ENCODE data around the gene SLMAP. TPM values are rescaled to one million over a fixed set of nuclear protein-coding genes. Genes with fewer than 3 reads are reported as not detected.
"Not testable (repeated sequence)": the region's sequence is repeated elsewhere in the genome, so short reads cannot be mapped to it uniquely, and the experiment has no call there.

The SLMAP gene
- polyA plus RNA-seq, 1 experiment: 40.2 TPM

DNA sequence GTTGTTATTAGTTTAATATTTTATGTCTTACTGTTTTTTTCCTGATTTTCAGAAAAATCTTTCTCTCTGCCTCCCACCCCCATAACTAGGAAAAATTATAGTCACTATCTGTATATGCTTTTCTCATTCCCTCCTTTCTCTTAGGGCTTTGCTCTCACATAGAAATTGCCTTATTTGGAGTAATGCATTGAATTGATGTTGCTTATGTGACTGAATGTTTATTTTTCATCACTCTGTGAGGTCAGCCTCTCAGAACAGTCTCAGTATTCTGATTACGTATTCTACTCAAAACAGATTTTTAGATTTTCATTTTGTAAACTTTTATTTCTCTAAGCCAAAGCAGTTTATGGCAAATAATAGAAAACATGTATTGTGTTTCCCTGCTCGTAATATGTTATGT lies 121.0 kb downstream of the SLMAP start:
- peak; percentile 55 for DNase-seq (ENCODE audit: low read depth, low spot score)
- Histone ChIP-seq H3K9me3 (ENCODE audit: control insufficient read depth, insufficient read depth, low read length) (no peaks in the 10 kb centered on the region), H3K27ac (ENCODE audit: low read depth, low read length) (no peak overlapping the region), H3K4me3 (ENCODE audit: low read depth, low read length) (no peak overlapping the region), H3K27me3 (ENCODE audit: control insufficient read depth, insufficient read depth, low read length) (no peaks in the 10 kb centered on the region)
- CTCF ChIA-PET: no interaction called here
- POLR2A ChIA-PET: no interaction called here
- TF ChIP-seq, protein P1, sequence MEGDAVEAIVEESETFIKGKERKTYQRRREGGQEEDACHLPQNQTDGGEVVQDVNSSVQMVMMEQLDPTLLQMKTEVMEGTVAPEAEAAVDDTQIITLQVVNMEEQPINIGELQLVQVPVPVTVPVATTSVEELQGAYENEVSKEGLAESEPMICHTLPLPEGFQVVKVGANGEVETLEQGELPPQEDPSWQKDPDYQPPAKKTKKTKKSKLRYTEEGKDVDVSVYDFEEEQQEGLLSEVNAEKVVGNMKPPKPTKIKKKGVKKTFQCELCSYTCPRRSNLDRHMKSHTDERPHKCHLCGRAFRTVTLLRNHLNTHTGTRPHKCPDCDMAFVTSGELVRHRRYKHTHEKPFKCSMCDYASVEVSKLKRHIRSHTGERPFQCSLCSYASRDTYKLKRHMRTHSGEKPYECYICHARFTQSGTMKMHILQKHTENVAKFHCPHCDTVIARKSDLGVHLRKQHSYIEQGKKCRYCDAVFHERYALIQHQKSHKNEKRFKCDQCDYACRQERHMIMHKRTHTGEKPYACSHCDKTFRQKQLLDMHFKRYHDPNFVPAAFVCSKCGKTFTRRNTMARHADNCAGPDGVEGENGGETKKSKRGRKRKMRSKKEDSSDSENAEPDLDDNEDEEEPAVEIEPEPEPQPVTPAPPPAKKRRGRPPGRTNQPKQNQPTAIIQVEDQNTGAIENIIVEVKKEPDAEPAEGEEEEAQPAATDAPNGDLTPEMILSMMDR (IDR thresholded peaks at IDR 0.05; ENCODE audit: low read depth, low read length): no peak

DNA sequence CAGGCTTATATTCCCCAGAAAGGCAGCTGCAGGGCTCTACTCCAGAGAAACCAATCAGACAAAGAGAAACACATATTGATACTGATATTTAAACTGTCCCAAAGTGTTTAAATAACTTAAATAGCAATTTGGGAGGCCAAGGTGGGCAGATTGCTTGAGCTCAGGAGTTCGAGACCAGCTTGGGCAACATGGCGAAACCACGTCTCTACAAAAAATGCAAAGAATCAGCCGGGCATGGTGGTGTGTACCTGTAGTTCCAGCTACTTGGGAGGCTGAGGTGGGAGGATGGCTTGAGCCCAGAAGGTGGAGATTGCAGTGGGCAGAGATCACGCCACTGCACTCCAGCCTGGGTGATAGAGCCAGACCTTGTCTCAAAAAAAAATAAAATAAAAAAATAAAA lies 128.3 kb downstream of the SLMAP start:
- H3K4me3 ChIP-seq (ENCODE audit: low read depth, low read length); H3K27me3 ChIP-seq (ENCODE audit: control insufficient read depth, insufficient read depth, low read length); CTCF ChIA-PET; DNase-seq (ENCODE audit: low read depth, low spot score); H3K9me3 ChIP-seq (ENCODE audit: control insufficient read depth, insufficient read depth, low read length); POLR2A ChIA-PET; H3K27ac ChIP-seq (ENCODE audit: low read depth, low read length): not testable (repeated sequence)

DNA sequence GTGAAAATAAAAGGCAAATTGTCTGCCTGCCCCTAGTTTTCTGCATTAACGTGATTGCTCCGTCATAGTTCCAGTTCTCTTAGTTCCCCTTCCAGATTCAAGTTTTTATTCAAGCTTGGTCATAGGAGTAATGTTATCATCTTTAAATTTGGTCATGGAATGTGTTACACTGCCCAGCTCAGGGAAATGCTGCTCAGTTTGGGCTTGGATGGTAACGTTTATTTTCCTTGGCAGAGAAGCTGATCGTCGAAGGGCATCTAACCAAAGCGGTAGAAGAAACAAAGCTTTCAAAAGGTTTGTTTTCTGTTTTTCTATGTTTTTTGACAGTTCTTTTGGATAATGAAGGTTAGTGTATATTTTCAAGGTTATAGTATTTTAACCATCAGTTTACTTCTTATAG lies 133.7 kb downstream of the SLMAP start:
- ChIA-PET POLR2A (interaction anchor here (1.3 kb wide), 1 partner anchor 294 kb away, joined by 3 read pairs; no protein-coding TSS in a partner anchor), CTCF (interaction anchor here (1.2 kb wide), 1 partner anchor 277 kb away, joined by 4 read pairs; no protein-coding TSS in a partner anchor)
- no peaks in the 10 kb centered on the region for H3K9me3 ChIP-seq (ENCODE audit: control insufficient read depth, insufficient read depth, low read length)
- no peak for DNase-seq (ENCODE audit: low read depth, low spot score)
- H3K27ac ChIP-seq (ENCODE audit: low read depth, low read length): peak overlapping the region; percentile 12
- no peaks in the 10 kb centered on the region for H3K27me3 ChIP-seq (ENCODE audit: control insufficient read depth, insufficient read depth, low read length)
- no peak overlapping the region; the same call in 1 of the 2 replicates for H3K4me3 ChIP-seq (ENCODE audit: low read depth, low read length)
- TF ChIP-seq, protein P1 (IDR thresholded peaks at IDR 0.05; ENCODE audit: low read depth, low read length): no peak

DNA sequence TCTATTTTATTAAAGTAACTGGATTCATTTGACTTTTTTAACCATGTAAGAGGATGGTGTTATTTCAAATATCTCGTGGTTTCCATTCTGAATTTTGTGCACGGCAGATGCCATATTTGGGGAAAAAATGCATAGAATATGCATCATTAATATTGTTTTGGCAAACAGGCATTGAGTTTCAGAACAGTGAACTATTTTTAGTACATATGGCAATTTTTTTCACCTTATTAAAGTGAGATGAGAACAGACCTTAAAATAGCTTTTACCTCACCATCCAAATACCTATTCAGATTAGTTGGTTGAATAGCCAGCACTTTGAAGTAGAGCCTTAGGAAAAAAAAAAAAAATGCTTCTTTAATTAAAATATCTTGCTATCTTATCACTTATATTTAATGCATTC lies 134.8 kb downstream of the SLMAP start:
- no peak overlapping the region for H3K4me3 ChIP-seq (ENCODE audit: low read depth, low read length)
- DNase-seq (ENCODE audit: low read depth, low spot score): no peak
- ChIA-PET CTCF (no interaction called here), POLR2A (interaction anchor here (1.3 kb wide), 1 partner anchor 295 kb away, joined by 3 read pairs; no protein-coding TSS in a partner anchor)
- H3K27me3 ChIP-seq (ENCODE audit: control insufficient read depth, insufficient read depth, low read length): no peaks in the 10 kb centered on the region
- TF ChIP-seq, protein P1 (IDR thresholded peaks at IDR 0.05; ENCODE audit: low read depth, low read length): no peak
- H3K9me3 ChIP-seq (ENCODE audit: control insufficient read depth, insufficient read depth, low read length): no peaks in the 10 kb centered on the region
- no peak overlapping the region for H3K27ac ChIP-seq (ENCODE audit: low read depth, low read length)

DNA sequence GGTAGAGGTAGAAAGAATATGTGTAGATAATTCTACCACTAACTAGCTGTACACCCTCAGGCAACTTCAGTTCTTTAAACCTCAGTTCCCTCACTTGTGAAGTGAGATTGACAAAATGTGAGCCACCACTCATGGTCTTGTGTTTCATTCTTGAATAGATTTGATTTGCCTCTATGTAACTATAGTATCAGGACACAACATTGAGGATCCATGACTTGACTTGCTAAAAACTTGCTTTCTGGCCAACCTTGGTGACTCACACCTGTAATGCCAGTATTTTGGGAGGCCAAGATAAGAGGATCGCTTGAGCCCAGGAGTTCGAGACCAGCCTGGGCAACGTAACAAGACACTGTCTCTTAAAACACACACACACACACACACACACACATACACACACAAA lies 136.3 kb downstream of the SLMAP start:
- CTCF ChIA-PET: no interaction called here
- TF ChIP-seq, protein P1 (IDR thresholded peaks at IDR 0.05; ENCODE audit: low read depth, low read length): no peak
- Histone ChIP-seq H3K4me3 (ENCODE audit: low read depth, low read length) (no peak overlapping the region), H3K27me3 (ENCODE audit: control insufficient read depth, insufficient read depth, low read length) (no peaks in the 10 kb centered on the region), H3K27ac (ENCODE audit: low read depth, low read length) (no peak overlapping the region), H3K9me3 (ENCODE audit: control insufficient read depth, insufficient read depth, low read length) (no peaks in the 10 kb centered on the region)
- DNase-seq (ENCODE audit: low read depth, low spot score): no peak
- POLR2A ChIA-PET: no interaction called here

DNA sequence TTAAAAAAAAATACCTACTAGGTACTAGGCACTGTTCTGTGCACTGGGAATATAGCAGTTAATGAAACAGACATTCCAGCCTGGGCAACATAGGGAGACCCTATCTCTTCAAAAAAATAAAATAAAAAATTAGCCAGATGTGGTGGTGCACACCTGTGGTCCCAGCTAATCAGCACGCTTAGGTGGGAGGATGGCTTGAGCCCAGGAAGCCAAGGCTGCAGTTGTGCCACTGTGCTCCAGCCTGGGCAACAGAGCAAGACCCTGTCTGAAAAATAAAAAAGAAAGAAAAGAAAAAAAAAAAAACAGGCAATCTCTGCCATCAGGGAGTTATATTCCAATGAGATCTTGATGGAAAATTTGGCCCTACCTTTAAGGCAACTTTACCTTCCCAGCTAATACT lies 137.0 kb downstream of the SLMAP start:
- POLR2A ChIA-PET: no interaction called here
- DNase-seq (ENCODE audit: low read depth, low spot score): no peak
- CTCF ChIA-PET: no interaction called here
- H3K27ac ChIP-seq (ENCODE audit: low read depth, low read length): no peak overlapping the region
- H3K9me3 ChIP-seq (ENCODE audit: control insufficient read depth, insufficient read depth, low read length): no peaks in the 10 kb centered on the region
- no peak overlapping the region for H3K4me3 ChIP-seq (ENCODE audit: low read depth, low read length)
- H3K27me3 ChIP-seq (ENCODE audit: control insufficient read depth, insufficient read depth, low read length): no peaks in the 10 kb centered on the region
- TF ChIP-seq, protein P1 (IDR thresholded peaks at IDR 0.05; ENCODE audit: low read depth, low read length): no peak
